A549 (cell line): ENCODE data around the gene HS6ST2. TPM values are rescaled to one million over a fixed set of nuclear protein-coding genes. Genes with fewer than 3 reads are reported as not detected.

Source experiments
- ATAC-seq, 2 experiments: fragments of 200-7000 bp in 1 of 2; fragments of >200 bp in 1 of 2; cut with Nextera tagmentation in 1 of 2; cut with Tn5 transposase in 1 of 2; 3 replicates each; pipeline versions ENCODE4 v1.8.0 to v1.9.1; 2018 to 2020; ENCODE audit warnings: mild to moderate bottlenecking in 1 of 2, moderate library complexity in 1 of 2
- CTCF ChIA-PET: fragments of 300-600 bp; sonication (Branson Sonifier 250); formaldehyde crosslinking; extraction: SDS; loops from one replicate; lab custom pipeline; 2021; ENCODE audit warnings: antibody characterized with exemption, inconsistent platforms; lab: Yijun Ruan, JAX
- POLR2A ChIA-PET: fragments of 350-600 bp; formaldehyde crosslinking; extraction: SDS; loops from one replicate; lab custom pipeline; 2021; ENCODE audit warnings: antibody characterized with exemption, inconsistent platforms; lab: Yijun Ruan, JAX
- DNase-seq, 2 experiments: peaks; one replicate each; pipeline versions ENCODE4 v3.0.0 to v3.0.0-alpha.2; 2011 to 2016; ENCODE audit warnings: low read depth in 1 of 2, low spot score in 1 of 2
- FAIRE-seq: peaks from 2 replicates; lab custom pipeline; 2011; peaks lifted over from hg19 to GRCh38; lab: Jason Lieb, UNC
- H3K27ac ChIP-seq, 2 experiments: fragments of >200 bp; sonication (Bioruptor Twin); formaldehyde crosslinking; 3 replicates each; pipeline ENCODE4 v1.5.1; 2016 to 2017
- H3K4me1 ChIP-seq: fragments of >200 bp; sonication (Bioruptor Twin); formaldehyde crosslinking; 3 replicates; pipeline ENCODE4 v1.6.1; 2016
- H3K4me2 ChIP-seq: fragments of >200 bp; sonication (Bioruptor Twin); formaldehyde crosslinking; 3 replicates; pipeline ENCODE4 v1.6.1; 2016
- H3K4me3 ChIP-seq: fragments of >200 bp; sonication (Bioruptor Twin); formaldehyde crosslinking; 3 replicates; pipeline ENCODE4 v1.5.1; 2016
- H3K9me3 ChIP-seq: fragments of >200 bp; sonication (Bioruptor Twin); formaldehyde crosslinking; 3 replicates; pipeline ENCODE4 v1.6.1; 2016
- ATOH8 ChIP-seq: fragments of 250-450 bp; sonication (Bioruptor Pico); IDR thresholded peaks from 2 replicates; pipeline ENCODE4 v1.5.0; 2020; ENCODE audit warnings: low read depth, mild to moderate bottlenecking, moderate library complexity
- BCL3 ChIP-seq: fragments of >200 bp; sonication (Bioruptor Twin); formaldehyde crosslinking; IDR thresholded peaks from 3 replicates; pipeline ENCODE4 v1.6.1; 2016
- CBX2 ChIP-seq: fragments of 200-600 bp; sonication (generic); IDR thresholded peaks from 2 replicates; pipeline ENCODE4 v1.6.1; 2016; ENCODE audit warnings: low read depth, mild to moderate bottlenecking, borderline replicate concordance
- CEBPB ChIP-seq, 2 experiments: fragments of >200 bp in 1 of 2; sonication (Bioruptor Twin) in 1 of 2; formaldehyde crosslinking in 1 of 2; IDR thresholded peaks; 2 replicates each; pipeline ENCODE4 v1.6.1; 2012 to 2016
- CTCF ChIP-seq: fragments of >200 bp; sonication (Bioruptor Twin); formaldehyde crosslinking; IDR thresholded peaks from 3 replicates; pipeline ENCODE4 v1.5.1; 2016
- E2F6 ChIP-seq: IDR thresholded peaks from 2 replicates; pipeline ENCODE4 v1.6.1; 2012; ENCODE audit warnings: low read depth, borderline replicate concordance
- EHMT2 ChIP-seq: fragments of 200-600 bp; sonication (generic); IDR thresholded peaks from 2 replicates; pipeline ENCODE4 v1.6.1; 2016; ENCODE audit warnings: antibody characterized with exemption, low read depth, mild to moderate bottlenecking, moderate library complexity
- EP300 ChIP-seq, 2 experiments: fragments of >200 bp; sonication (Bioruptor Twin); formaldehyde crosslinking; IDR thresholded peaks; 2 replicates in 1 of 2; 3 replicates in 1 of 2; pipeline ENCODE4 v1.6.1; 2016 to 2017
- HMGXB4 ChIP-seq: fragments of 250-450 bp; sonication (Bioruptor Pico); IDR thresholded peaks from 2 replicates; pipeline ENCODE4 v1.5.0; 2021; ENCODE audit warnings: mild to moderate bottlenecking, moderate library complexity, borderline replicate concordance
- HOXB5 ChIP-seq: fragments of 250-450 bp; sonication (Bioruptor Pico); IDR thresholded peaks from 2 replicates; pipeline ENCODE4 v1.5.0; 2020; ENCODE audit warnings: mild to moderate bottlenecking, moderate library complexity
- KDM5A ChIP-seq: fragments of 200-600 bp; sonication (generic); IDR thresholded peaks from 2 replicates; pipeline ENCODE4 v1.6.1; 2016; ENCODE audit warnings: antibody characterized with exemption, mild to moderate bottlenecking
- MAX ChIP-seq: IDR thresholded peaks from 2 replicates; pipeline ENCODE4 v1.6.1; 2012
- MYC ChIP-seq: IDR thresholded peaks from 2 replicates; pipeline ENCODE4 v1.6.1; 2012; ENCODE audit warnings: mild to moderate bottlenecking, inconsistent platforms, low read length, improper control_type of control experiment, borderline replicate concordance
- POLR2A ChIP-seq: IDR thresholded peaks from 2 replicates; pipeline ENCODE4 v1.6.1; 2012; ENCODE audit warnings: mild to moderate bottlenecking, low read length
- RARB ChIP-seq: fragments of 250-450 bp; sonication (Bioruptor Pico); IDR thresholded peaks from 2 replicates; pipeline ENCODE4 v1.8.0; 2021; ENCODE audit warnings: mild to moderate bottlenecking, moderate library complexity
- REST ChIP-seq: fragments of 200-600 bp; sonication (generic); IDR thresholded peaks from 2 replicates; pipeline ENCODE4 v1.6.1; 2016; ENCODE audit warnings: antibody characterized with exemption, mild to moderate bottlenecking, moderate library complexity
- SREBF2 ChIP-seq: fragments of 450-650 bp; IDR thresholded peaks from 2 replicates; pipeline ENCODE4 v1.6.1; 2014; ENCODE audit warnings: mild to moderate bottlenecking, moderate library complexity
- TFCP2L1 ChIP-seq: fragments of 250-450 bp; sonication (Bioruptor Pico); IDR thresholded peaks from 2 replicates; pipeline ENCODE4 v1.5.0; 2021; ENCODE audit warnings: mild to moderate bottlenecking
- TP53 ChIP-seq: fragments of 250-450 bp; sonication (Bioruptor Pico); IDR thresholded peaks from 2 replicates; pipeline ENCODE4 v1.5.0; 2021; ENCODE audit warnings: mild to moderate bottlenecking, moderate library complexity
- ZFP36 ChIP-seq: fragments of 450-650 bp; IDR thresholded peaks from 2 replicates; pipeline ENCODE4 v1.6.1; 2014; ENCODE audit warnings: borderline replicate concordance; ENCODE audit not compliant: partially characterized antibody
- WGBS: methylation state at CpG from one replicate; pipeline ENCODE4 v1.1.6; 2017; ENCODE audit errors: missing lambda C conversion rate; 5-methylcytosine and 5-hydroxymethylcytosine counted together
- polyA plus RNA-seq, 4 experiments: library from polyadenylated mRNA; depleted of rRNA in 3 of 4; stranded (reverse); fragments of >200 nt; fragmentation: RNase III in 1 of 4; extraction: RNeasy Plus Mini Kit Qiagen cat#74134 plus additional on column Dnase treatment in 1 of 4; gene quantifications; 2 replicates in 3 of 4; 3 replicates in 1 of 4; pipeline ENCODE4 v1.2.3, GENCODE V29; 2011 to 2017

Gene HS6ST2
- polyA plus RNA-seq, 2 of the 4 experiments (the other 2 are of a cell fraction) = 0.01 to 0.04 TPM

- H3K9me3 ChIP-seq = no peaks in the 10 kb centered on the region
- H3K4me2 ChIP-seq = no peak overlapping the region
- POLR2A ChIA-PET = no interaction called here
- CTCF ChIA-PET = no interaction called here
- no peak for FAIRE-seq
- TF ChIP-seq POLR2A = no peak
- TF ChIP-seq REST = no peak
- no peak for TF ChIP-seq HOXB5 (CRISPR knock-in tag)
- TF ChIP-seq BCL3 = no peak
- H3K4me3 ChIP-seq = no peak overlapping the region
- H3K4me1 ChIP-seq = no peaks in the 10 kb centered on the region
- no peak for ATAC-seq
- H3K27ac ChIP-seq = no peak overlapping the region
- DNase-seq = no peak
- WGBS = 28% methylated on average over 5 of the region's 5 CpGs
These were observed 115.1 kb downstream of the HS6ST2 start for GRCh38 chrX:132843363-132843762.

- CTCF ChIA-PET = no interaction called here
These were observed 115.8 kb downstream of the HS6ST2 start for GRCh38 chrX:132842460-132843238.

More at GRCh38 chrX:132842460-132843238, 115.8 kb downstream of the HS6ST2 start:
- TF ChIP-seq MAX = no peak
- no peak for TF ChIP-seq E2F6
- TF ChIP-seq CTCF = no peak
- TF ChIP-seq TFCP2L1 = no peak
- TF ChIP-seq SREBF2 = no peak
- TF ChIP-seq ATOH8 = no peak
- TF ChIP-seq EHMT2 = no peak
- TF ChIP-seq HMGXB4 = no peak
- no peak for TF ChIP-seq CBX2
- no peak for TF ChIP-seq TP53 (CRISPR knock-in tag)
- TF ChIP-seq EP300 (IDR thresholded peaks at IDR 0.05) = no peak
- TF ChIP-seq KDM5A = no peak
- no peak for TF ChIP-seq RARB (CRISPR knock-in tag)
- TF ChIP-seq MYC = no peak
- TF ChIP-seq ZFP36 = no peak
- TF ChIP-seq CEBPB (IDR thresholded peaks at IDR 0.05) = no peak
- POLR2A ChIA-PET = no interaction called here
- H3K9me3 ChIP-seq = no peaks in the 10 kb centered on the region
- DNase-seq = peak in 1 of 2 experiments; percentile 2
- WGBS = 14% methylated on average over 3 of the region's 4 CpGs
- no peaks in the 10 kb centered on the region for H3K4me1 ChIP-seq
- FAIRE-seq = no peak
- H3K4me3 ChIP-seq = no peak overlapping the region
- no peak overlapping the region for H3K27ac ChIP-seq
- no peak for ATAC-seq
- no peak overlapping the region for H3K4me2 ChIP-seq
